MG63 (cell line): ENCODE measurements around the gene NDUFB4. TPM values are rescaled to one million over a fixed set of nuclear protein-coding genes. Genes with fewer than 3 reads are reported as not detected.
A peak's percentile ranks its signal among the peaks of the same experiment; 100 is the strongest.

Experiments used
- DNase-seq: peaks from one replicate; pipeline ENCODE4 v3.0.0-alpha.2; 2020
- H3K27me3 ChIP-seq: fragments of 250-450 bp; sonication (Bioruptor Pico); 2 replicates; pipeline ENCODE4 v1.5.1; 2020; ENCODE audit warnings: mild to moderate bottlenecking, moderate library complexity
- H3K36me3 ChIP-seq: fragments of 250-450 bp; sonication (Bioruptor Pico); 2 replicates; pipeline ENCODE4 v1.5.1; 2020; ENCODE audit warnings: mild to moderate bottlenecking, moderate library complexity
- H3K4me3 ChIP-seq: fragments of 250-450 bp; sonication (Bioruptor Pico); 2 replicates; pipeline ENCODE4 v1.5.1; 2020; ENCODE audit warnings: mild to moderate bottlenecking, moderate library complexity
- H3K9me3 ChIP-seq: fragments of 250-450 bp; sonication (Bioruptor Pico); 2 replicates; pipeline ENCODE4 v1.5.1; 2020; ENCODE audit warnings: mild to moderate bottlenecking, moderate library complexity
- total RNA-seq: library from RNA; depleted of rRNA; stranded (reverse); fragments of >200 nt; shearing (Covaris generic); gene quantifications from 2 replicates; pipeline ENCODE4 v1.2.3, GENCODE V29; 2014; ENCODE audit warnings: low replicate concordance; rRNA removed

The NDUFB4 gene
- total RNA-seq, 1 experiment from 2014 or later, result 205 TPM

- Histone ChIP-seq H3K27me3 (no peaks in the 10 kb centered on the region), H3K4me3 (no peak overlapping the region), H3K9me3 (no peaks in the 10 kb centered on the region), H3K36me3 (no peaks in the 10 kb centered on the region)
- DNase-seq, result peak; percentile 31
Observed at GRCh38 chr3:120648290-120648689, 52.2 kb downstream of the NDUFB4 start.

GRCh38 chr3:120649830-120650233, 53.7 kb downstream of the NDUFB4 start:
- Histone ChIP-seq H3K9me3 (no peaks in the 10 kb centered on the region), H3K27me3 (no peaks in the 10 kb centered on the region), H3K36me3 (no peaks in the 10 kb centered on the region), H3K4me3 (no peak overlapping the region)
- no peak for DNase-seq

- H3K9me3 ChIP-seq, result no peaks in the 10 kb centered on the region
- no peak for DNase-seq
- H3K27me3 ChIP-seq, result no peaks in the 10 kb centered on the region
- no peaks in the 10 kb centered on the region for H3K36me3 ChIP-seq
- no peak overlapping the region for H3K4me3 ChIP-seq
Observed at GRCh38 chr3:120650311-120650710, 54.2 kb downstream of the NDUFB4 start.

Other genes starting within 250 kb of the NDUFB4 start
- 23.2 and 37.0 TPM in 2 replicates for gene LRRC58, start 247.0 kb upstream of the NDUFB4 start, total RNA-seq
- gene FSTL1, start 145.3 kb upstream of the NDUFB4 start, total RNA-seq, result 642 and 656 TPM in 2 replicates
- gene HGD, start 85.9 kb downstream of the NDUFB4 start, total RNA-seq, result not detected in 2 replicates
- gene RABL3, start 146.2 kb downstream of the NDUFB4 start, total RNA-seq, result 10.3 and 11.1 TPM in 2 replicates
- 13.1 and 16.5 TPM in 2 replicates for gene GTF2E1, start 146.4 kb downstream of the NDUFB4 start, total RNA-seq